Measurements from ENCODE around the gene ULK1. TPM values are rescaled to one million over a fixed set of nuclear protein-coding genes. Genes with fewer than 3 reads are reported as not detected.

The ULK1 gene
- polyA plus RNA-seq, 1 donor (not counting 4 experiments of a cell fraction or from before 2014, with no cell fraction given) = 2.3 TPM

DNA sequence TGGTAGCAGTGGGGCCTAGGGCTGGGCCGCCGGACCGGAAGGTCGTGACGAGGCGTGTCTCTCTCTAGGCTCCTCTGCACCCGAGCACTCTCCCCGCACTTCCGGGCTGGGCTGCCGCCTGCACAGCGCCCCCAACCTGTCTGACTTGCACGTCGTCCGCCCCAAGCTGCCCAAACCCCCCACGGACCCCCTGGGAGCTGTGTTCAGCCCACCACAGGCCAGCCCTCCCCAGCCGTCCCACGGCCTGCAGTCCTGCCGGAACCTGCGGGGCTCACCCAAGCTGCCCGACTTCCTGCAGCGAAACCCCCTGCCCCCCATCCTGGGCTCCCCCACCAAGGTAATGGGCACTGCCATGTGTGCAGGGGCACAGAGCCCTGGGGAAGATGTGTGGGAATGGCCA is 21.4 kb downstream of the ULK1 start:
- peaks cover 0 to 34% of the 10 kb centered on the region in 2 experiments for H3K36me3 ChIP-seq (ENCODE audit: control insufficient read depth in 2 of 2, extremely low read depth in 1 of 2, insufficient read depth in 2 of 2, low read length in 2 of 2)
- no peaks in the 10 kb centered on the region for H3K9me1 ChIP-seq (ENCODE audit: control insufficient read depth, extremely low read depth, insufficient read depth, low read length)
- H3K9me3 ChIP-seq (ENCODE audit: control insufficient read depth, low read depth, low read length) = no peaks in the 10 kb centered on the region
- H2AFZ ChIP-seq (ENCODE audit: control insufficient read depth, low read length) = no peak overlapping the region
- no peak overlapping the region for H3K4me3 ChIP-seq (ENCODE audit: control insufficient read depth in 2 of 3, extremely low read depth in 1 of 3, insufficient read depth in 2 of 3, low read depth in 1 of 3, low read length in 3 of 3)
- no peak overlapping the region for H3K4me2 ChIP-seq (ENCODE audit: control insufficient read depth, extremely low read depth, insufficient read depth, low read depth, low read length)
- H3K27ac ChIP-seq (ENCODE audit: control insufficient read depth, insufficient read depth, low read length) = no peak overlapping the region
- no peaks in the 10 kb centered on the region for H3K27me3 ChIP-seq (ENCODE audit: control insufficient read depth, extremely low read depth, insufficient read depth, low read length)
- no peaks in the 10 kb centered on the region for H3K79me2 ChIP-seq (ENCODE audit: control insufficient read depth, insufficient read depth, low read length)
- FAIRE-seq (no peak), DNase-seq (ENCODE audit: low read depth, low spot score) (no peak)
- TF ChIP-seq EZH2 (IDR thresholded peaks at IDR 0.05; ENCODE audit: low read length) = no peak
- TF ChIP-seq, protein P1, sequence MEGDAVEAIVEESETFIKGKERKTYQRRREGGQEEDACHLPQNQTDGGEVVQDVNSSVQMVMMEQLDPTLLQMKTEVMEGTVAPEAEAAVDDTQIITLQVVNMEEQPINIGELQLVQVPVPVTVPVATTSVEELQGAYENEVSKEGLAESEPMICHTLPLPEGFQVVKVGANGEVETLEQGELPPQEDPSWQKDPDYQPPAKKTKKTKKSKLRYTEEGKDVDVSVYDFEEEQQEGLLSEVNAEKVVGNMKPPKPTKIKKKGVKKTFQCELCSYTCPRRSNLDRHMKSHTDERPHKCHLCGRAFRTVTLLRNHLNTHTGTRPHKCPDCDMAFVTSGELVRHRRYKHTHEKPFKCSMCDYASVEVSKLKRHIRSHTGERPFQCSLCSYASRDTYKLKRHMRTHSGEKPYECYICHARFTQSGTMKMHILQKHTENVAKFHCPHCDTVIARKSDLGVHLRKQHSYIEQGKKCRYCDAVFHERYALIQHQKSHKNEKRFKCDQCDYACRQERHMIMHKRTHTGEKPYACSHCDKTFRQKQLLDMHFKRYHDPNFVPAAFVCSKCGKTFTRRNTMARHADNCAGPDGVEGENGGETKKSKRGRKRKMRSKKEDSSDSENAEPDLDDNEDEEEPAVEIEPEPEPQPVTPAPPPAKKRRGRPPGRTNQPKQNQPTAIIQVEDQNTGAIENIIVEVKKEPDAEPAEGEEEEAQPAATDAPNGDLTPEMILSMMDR (optimal IDR thresholded peaks at IDR 0.05 in 1 of 3, IDR thresholded peaks at IDR 0.05 in 1 of 3, conservative IDR thresholded peaks at IDR 0.05 in 1 of 3; ENCODE audit: extremely low read depth in 1 of 3, insufficient read depth in 2 of 3, low read length in 3 of 3) = no peak
- no peaks in the 10 kb centered on the region for H4K20me1 ChIP-seq (ENCODE audit: control insufficient read depth, extremely low read depth, insufficient read depth, low read length)
- no peak overlapping the region for H3K9ac ChIP-seq (ENCODE audit: control insufficient read depth, extremely low read depth, insufficient read depth, low read length)
- H3K4me1 ChIP-seq (ENCODE audit: control insufficient read depth, extremely low read depth, insufficient read depth, low read length) = no peaks in the 10 kb centered on the region
- dilution Hi-C loops (cut with MboI; ENCODE audit: extremely low pct_ligation_motif_present, low sequenced_read_pairs) = no loop called here

DNA sequence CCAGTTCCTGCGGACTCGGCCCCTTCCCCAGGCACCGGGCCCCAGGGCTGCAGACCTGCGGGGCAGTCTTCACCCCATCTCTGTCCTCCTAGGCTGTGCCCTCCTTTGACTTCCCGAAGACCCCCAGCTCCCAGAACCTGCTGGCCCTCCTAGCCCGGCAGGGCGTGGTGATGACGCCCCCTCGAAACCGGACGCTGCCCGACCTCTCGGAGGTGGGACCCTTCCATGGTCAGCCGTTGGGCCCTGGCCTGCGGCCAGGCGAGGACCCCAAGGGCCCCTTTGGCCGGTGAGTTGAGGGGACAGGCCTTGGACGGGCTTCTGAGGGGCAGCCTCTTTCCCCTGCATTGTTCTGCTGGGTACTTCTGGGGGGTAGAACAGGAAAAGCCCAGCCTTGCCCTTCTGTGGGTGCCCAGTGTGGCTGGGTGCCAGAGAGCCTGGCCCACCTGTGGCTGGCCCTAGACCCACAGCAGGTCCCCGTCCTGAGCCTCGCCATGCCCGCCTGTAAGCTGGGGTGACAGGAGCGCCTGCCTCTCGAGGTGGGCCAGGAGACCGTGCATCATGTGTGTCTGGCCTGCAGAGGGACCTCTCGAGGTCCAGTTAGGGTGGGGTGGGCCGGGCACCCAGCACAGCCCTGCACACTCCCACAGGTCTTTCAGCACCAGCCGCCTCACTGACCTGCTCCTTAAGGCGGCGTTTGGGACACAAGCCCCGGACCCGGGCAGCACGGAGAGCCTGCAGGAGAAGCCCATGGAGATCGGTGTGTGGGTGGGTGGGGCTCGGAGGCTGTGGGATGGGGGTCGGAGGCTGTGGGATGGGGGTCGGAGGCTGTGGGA is 22.1 kb downstream of the ULK1 start:
- no peak for DNase-seq (ENCODE audit: low read depth, low spot score)
- H3K79me2 ChIP-seq (ENCODE audit: control insufficient read depth, insufficient read depth, low read length) = no peaks in the 10 kb centered on the region
- no peaks in the 10 kb centered on the region for H3K9me3 ChIP-seq (ENCODE audit: control insufficient read depth, low read depth, low read length)
- TF ChIP-seq EZH2 (IDR thresholded peaks at IDR 0.05; ENCODE audit: low read length) = no peak
- TF ChIP-seq, protein P1 (optimal IDR thresholded peaks at IDR 0.05 in 1 of 3, IDR thresholded peaks at IDR 0.05 in 1 of 3, conservative IDR thresholded peaks at IDR 0.05 in 1 of 3; ENCODE audit: extremely low read depth in 1 of 3, insufficient read depth in 2 of 3, low read length in 3 of 3) = no peak
- no peak overlapping the region for H3K4me2 ChIP-seq (ENCODE audit: control insufficient read depth, extremely low read depth, insufficient read depth, low read depth, low read length)
- H3K27ac ChIP-seq (ENCODE audit: control insufficient read depth, insufficient read depth, low read length) = no peak overlapping the region
- H3K36me3 ChIP-seq (ENCODE audit: control insufficient read depth in 2 of 2, extremely low read depth in 1 of 2, insufficient read depth in 2 of 2, low read length in 2 of 2) = peaks cover 0 to 33% of the 10 kb centered on the region in 2 experiments
- H3K27me3 ChIP-seq (ENCODE audit: control insufficient read depth, extremely low read depth, insufficient read depth, low read length) = no peaks in the 10 kb centered on the region
- dilution Hi-C loops (cut with MboI; ENCODE audit: extremely low pct_ligation_motif_present, low sequenced_read_pairs) = no loop called here
- H3K9me1 ChIP-seq (ENCODE audit: control insufficient read depth, extremely low read depth, insufficient read depth, low read length) = no peaks in the 10 kb centered on the region
- no peak overlapping the region for H3K9ac ChIP-seq (ENCODE audit: control insufficient read depth, extremely low read depth, insufficient read depth, low read length)
- no peaks in the 10 kb centered on the region for H3K4me1 ChIP-seq (ENCODE audit: control insufficient read depth, extremely low read depth, insufficient read depth, low read length)
- H3K4me3 ChIP-seq (ENCODE audit: control insufficient read depth in 2 of 3, extremely low read depth in 1 of 3, insufficient read depth in 2 of 3, low read depth in 1 of 3, low read length in 3 of 3) = no peak overlapping the region
- no peak for FAIRE-seq
- no peak overlapping the region for H2AFZ ChIP-seq (ENCODE audit: control insufficient read depth, low read length)
- no peaks in the 10 kb centered on the region for H4K20me1 ChIP-seq (ENCODE audit: control insufficient read depth, extremely low read depth, insufficient read depth, low read length)
